Erythroblast (primary cell): ENCODE measurements around the gene HBE1.

Source experiments
- GATA1 ChIP-seq: IDR thresholded peaks from 2 replicates; pipeline ENCODE4 v1.6.1; 2011; ENCODE audit warnings: low read depth, mild to moderate bottlenecking, control low read depth, low read length, moderate library complexity
- POLR2A ChIP-seq: IDR thresholded peaks from 2 replicates; pipeline ENCODE4 v1.6.1; 2011; ENCODE audit warnings: mild to moderate bottlenecking, low read length

GRCh38 chr11:5284637-5285036 lies 14.9 kb upstream of the HBE1 start:
- peak; percentile 63 for TF ChIP-seq POLR2A
- peak; percentile 75 for TF ChIP-seq GATA1
